Vagina (tissue), 2 donors: Measurements from ENCODE around the gene SHCBP1L.

Source experiments
- CTCF ChIP-seq, 3 experiments: fragments of 450-650 bp in 2 of 3; fragments of 200-600 bp in 1 of 3; sonication (generic) in 1 of 3; IDR thresholded peaks; one replicate each; pipeline ENCODE4 v1.5.1; 2017 to 2019; ENCODE audit warnings: antibody characterized with exemption in 3 of 3, mild to moderate bottlenecking in 2 of 3, moderate library complexity in 2 of 3
- POLR2A ChIP-seq, 2 donors: fragments of 450-650 bp; IDR thresholded peaks; one replicate each; pipeline ENCODE4 v1.6.1; 2017; ENCODE audit warnings: antibody characterized with exemption in 2 of 2, mild to moderate bottlenecking in 2 of 2, moderate library complexity in 2 of 2
- POLR2AphosphoS5 ChIP-seq, 2 donors: sonication (generic); formaldehyde crosslinking; IDR thresholded peaks; one replicate each; pipeline ENCODE4 v1.9.0; 2017; ENCODE audit warnings: antibody characterized with exemption in 2 of 2, mild to moderate bottlenecking in 2 of 2, low read depth in 1 of 2; ENCODE audit not compliant: insufficient read depth in 1 of 2

GRCh38 chr1:182977480-182977879 is 24.5 kb upstream of the SHCBP1L start:
- no peak for TF ChIP-seq POLR2A (IDR thresholded peaks at IDR 0.05)
- no peak for TF ChIP-seq CTCF (IDR thresholded peaks at IDR 0.05)
- TF ChIP-seq POLR2AphosphoS5 (IDR thresholded peaks at IDR 0.05; ENCODE audit: insufficient read depth in 1 of 2, low read depth in 1 of 2), result no peak
